CD4-positive, alpha-beta memory T cell (primary cell): Measurements from ENCODE around the gene JMJD8. TPM values are rescaled to one million over a fixed set of nuclear protein-coding genes. Genes with fewer than 3 reads are reported as not detected.
A peak's percentile ranks its signal among the peaks of the same experiment; 100 is the strongest.

Experiments used
- CTCF ChIA-PET: fragments of 350-600 bp; sonication (Branson Sonifier 250); formaldehyde crosslinking; loops from one replicate; lab custom pipeline; 2021; ENCODE audit warnings: inconsistent platforms; ENCODE audit not compliant: partially characterized antibody; lab: Charles Lee
- POLR2A ChIA-PET: fragments of 350-600 bp; sonication (Branson Sonifier 250); formaldehyde crosslinking; loops from one replicate; lab custom pipeline; 2021; ENCODE audit not compliant: partially characterized antibody; lab: Charles Lee
- DNase-seq, 5 donors: peaks; one replicate each; pipeline versions ENCODE4 v3.0.0 to v3.0.0-alpha.2; 2020 to 2022; ENCODE audit warnings: mixed read lengths in 1 of 5
- H3K27ac ChIP-seq: one replicate; pipeline ENCODE4 v1.7.0; 2013; ENCODE audit warnings: low read depth, low read length
- H3K27me3 ChIP-seq: 2 replicates; pipeline ENCODE4 v1.7.0; 2013; ENCODE audit warnings: mild to moderate bottlenecking, low read length, moderate library complexity; ENCODE audit not compliant: insufficient read depth
- H3K36me3 ChIP-seq: 2 replicates; pipeline ENCODE4 v1.7.0; 2013; ENCODE audit warnings: mild to moderate bottlenecking, low read length, moderate library complexity; ENCODE audit not compliant: insufficient read depth
- H3K4me1 ChIP-seq: 2 replicates; pipeline ENCODE4 v1.7.0; 2013; ENCODE audit warnings: mild to moderate bottlenecking, low read length, moderate library complexity; ENCODE audit not compliant: insufficient read depth
- H3K4me3 ChIP-seq, 2 donors: one replicate each; pipeline ENCODE4 v1.7.0; 2013; ENCODE audit warnings: low read length in 2 of 2, mild to moderate bottlenecking in 1 of 2
- H3K9me3 ChIP-seq, 2 donors: one replicate each; pipeline ENCODE4 v1.7.0; 2013; ENCODE audit warnings: low read length in 2 of 2, control low read depth in 1 of 2; ENCODE audit not compliant: control insufficient read depth in 1 of 2
- H3K27ac Mint-ChIP-seq, 7 donors: one replicate each; pipeline ENCODE4 v1.8.0; 2020 to 2021; ENCODE audit warnings: mixed read lengths in 7 of 7, mild to moderate bottlenecking in 6 of 7, inconsistent platforms in 3 of 7, moderate library complexity in 3 of 7
- H3K27me3 Mint-ChIP-seq, 2 donors: one replicate each; pipeline ENCODE4 v1.8.0; 2020 to 2021; ENCODE audit warnings: mixed read lengths in 2 of 2
- H3K36me3 Mint-ChIP-seq, 2 donors: one replicate each; pipeline ENCODE4 v1.8.0; 2020 to 2021; ENCODE audit warnings: mixed read lengths in 2 of 2, inconsistent platforms in 1 of 2, mild to moderate bottlenecking in 1 of 2
- H3K4me1 Mint-ChIP-seq, 4 donors: one replicate each; pipeline ENCODE4 v1.8.0; 2020 to 2021; ENCODE audit warnings: mixed read lengths in 4 of 4, mild to moderate bottlenecking in 1 of 4
- H3K4me3 Mint-ChIP-seq, 8 donors: one replicate each; pipeline ENCODE4 v1.8.0; 2020 to 2021; ENCODE audit warnings: mixed read lengths in 8 of 8, mild to moderate bottlenecking in 7 of 8, moderate library complexity in 6 of 8, inconsistent platforms in 3 of 8
- H3K9me3 Mint-ChIP-seq, 8 donors: one replicate each; pipeline ENCODE4 v1.8.0; 2020 to 2021; ENCODE audit warnings: mixed read lengths in 8 of 8, mild to moderate bottlenecking in 5 of 8, inconsistent platforms in 3 of 8, moderate library complexity in 1 of 8
- intact Hi-C: fragments of 100-400 bp; cut with micrococcal nuclease; formaldehyde crosslinking; loops from one replicate; pipeline ENCODE4 v1.15.1; 2023
- polyA plus RNA-seq, 2 donors: library from polyadenylated mRNA; unstranded; fragments of 300-500 nt; fragmentation: Illumina TruSeq; gene quantifications; one replicate each; pipeline ENCODE4 v1.2.3, GENCODE V29; 2021
- total RNA-seq, 2 experiments: library from RNA; stranded (reverse); gene quantifications; one replicate each; pipeline ENCODE4 v1.2.3, GENCODE V29; 2021

Gene JMJD8
- total and polyA plus RNA-seq, 4 experiments from 2014 or later = 43.9 to 60.3 (median 47.0) TPM

GRCh38 chr16:636206-637080 is 47.7 kb downstream of the JMJD8 start, which contains the start of gene METTL26:
METTL26 (minus strand) TSS chr16:636305; CDS start chr16:636290, 15 bp downstream.
- peak within 1 kb of the TSS; percentile 81 to 86 for H3K4me3 ChIP-seq
- peaks cover 21% of the 10 kb centered on the region for H3K4me1 ChIP-seq
- ChIA-PET CTCF (interaction anchor here (0.6 to 1.6 kb wide), 3 partner anchors 12 to 13 kb away, joined by 3 to 8 read pairs (median 3); no protein-coding TSS in a partner anchor), POLR2A (interaction anchor here (0.6 to 3.5 kb wide), 29 partner anchors 10 to 1632 kb away, joined by 3 to 23 read pairs (median 5); partner anchors contain the start of genes CAPN15, CHTF18, JMJD8 and NHLRC4)
- H3K27me3 ChIP-seq = no peaks in the 10 kb centered on the region
- intact Hi-C loops = loop anchor here (1.0 to 5.0 kb wide), 6 partner anchors 13 to 1336 kb away; partner anchors contain the start of genes RHOT2, TBL3 and WDR90
- H3K9me3 ChIP-seq = no peaks in the 10 kb centered on the region
- H3K9me3 Mint-ChIP-seq = peaks cover 0 to 7% (median 0%) of the 10 kb centered on the region in 8 donors
- H3K36me3 Mint-ChIP-seq = peaks cover 0 to 7% of the 10 kb centered on the region in 2 donors
- peak within 1 kb of the TSS; percentile 76 for H3K27ac ChIP-seq
- peak within 1 kb of the TSS; percentile 94 to 100 (median 99) for H3K27ac Mint-ChIP-seq
- H3K4me3 Mint-ChIP-seq = peak within 1 kb of the TSS; percentile 95 to 100 (median 98)
- no peaks in the 10 kb centered on the region for H3K36me3 ChIP-seq
- DNase-seq = peak; percentile 92 to 95 (median 93)
- H3K4me1 Mint-ChIP-seq = peaks cover 0 to 10% (median 5%) of the 10 kb centered on the region in 4 donors
- H3K27me3 Mint-ChIP-seq = peaks cover 0 to 3% of the 10 kb centered on the region in 2 donors

- H3K36me3 Mint-ChIP-seq = peaks cover 0 to 7% of the 10 kb centered on the region in 2 donors
- H3K27ac ChIP-seq = peak overlapping the region; percentile 76
- peaks cover 0 to 3% of the 10 kb centered on the region in 2 donors for H3K27me3 Mint-ChIP-seq
- POLR2A ChIA-PET = interaction anchor here (0.8 to 3.5 kb wide), 25 partner anchors 10 to 1633 kb away, joined by 3 to 23 read pairs (median 5); partner anchors contain the start of genes CAPN15, CHTF18, NHLRC4 and PIGQ
- intact Hi-C loops = loop anchor here (1.0 to 5.0 kb wide), 6 partner anchors 14 to 1337 kb away; partner anchors contain the start of genes RHOT2, TBL3 and WDR90
- H3K36me3 ChIP-seq = no peaks in the 10 kb centered on the region
- peak overlapping the region in 7 of 8 donors; percentile 26 to 99 (median 57) for H3K4me3 Mint-ChIP-seq
- H3K27ac Mint-ChIP-seq = peak overlapping the region in 1 of 7 donors; percentile 100
- peak overlapping the region; percentile 81 to 86 for H3K4me3 ChIP-seq
- H3K9me3 ChIP-seq = no peaks in the 10 kb centered on the region
- no peaks in the 10 kb centered on the region for H3K27me3 ChIP-seq
- DNase-seq = no peak
- H3K4me1 Mint-ChIP-seq = peaks cover 0 to 10% (median 5%) of the 10 kb centered on the region in 4 donors
- CTCF ChIA-PET = interaction anchor here (1.6 kb wide), 1 partner anchor 12 kb away, joined by 8 read pairs; no protein-coding TSS in a partner anchor
- H3K9me3 Mint-ChIP-seq = peaks cover 0 to 7% (median 0%) of the 10 kb centered on the region in 8 donors
- peaks cover 22% of the 10 kb centered on the region for H3K4me1 ChIP-seq
These were observed 48.4 kb downstream of the JMJD8 start for GRCh38 chr16:635573-636205.

GRCh38 chr16:634996-635395 is 49.1 kb downstream of the JMJD8 start:
- H3K9me3 Mint-ChIP-seq = peaks cover 0 to 7% (median 0%) of the 10 kb centered on the region in 8 donors
- intact Hi-C loops = loop anchor here (5.0 kb wide), 1 partner anchor 1337 kb away; the partner anchor contains the start of gene TBL3
- Histone ChIP-seq H3K27me3 (no peaks in the 10 kb centered on the region), H3K36me3 (no peaks in the 10 kb centered on the region), H3K4me3 (peak overlapping the region in 1 of 2 donors; percentile 86), H3K4me1 (peaks cover 22% of the 10 kb centered on the region), H3K9me3 (no peaks in the 10 kb centered on the region), H3K27ac (peak overlapping the region; percentile 76)
- no peak for DNase-seq
- POLR2A ChIA-PET = no interaction called here
- H3K4me3 Mint-ChIP-seq = peak overlapping the region in 7 of 8 donors; percentile 28 to 71 (median 46)
- peaks cover 0 to 3% of the 10 kb centered on the region in 2 donors for H3K27me3 Mint-ChIP-seq
- CTCF ChIA-PET = no interaction called here
- peaks cover 0 to 10% (median 5%) of the 10 kb centered on the region in 4 donors for H3K4me1 Mint-ChIP-seq
- H3K27ac Mint-ChIP-seq = peak overlapping the region in 2 of 7 donors; percentile 59 to 79
- peaks cover 0 to 7% of the 10 kb centered on the region in 2 donors for H3K36me3 Mint-ChIP-seq

GRCh38 chr16:634051-634670 is 50.0 kb downstream of the JMJD8 start:
- Histone ChIP-seq H3K4me1 (peaks cover 22% of the 10 kb centered on the region), H3K9me3 (no peaks in the 10 kb centered on the region), H3K36me3 (no peaks in the 10 kb centered on the region), H3K4me3 (no peak overlapping the region), H3K27ac (no peak overlapping the region), H3K27me3 (no peaks in the 10 kb centered on the region)
- CTCF ChIA-PET = no interaction called here
- POLR2A ChIA-PET = no interaction called here
- peaks cover 0 to 7% (median 0%) of the 10 kb centered on the region in 8 donors for H3K9me3 Mint-ChIP-seq
- H3K27me3 Mint-ChIP-seq = peaks cover 0 to 3% of the 10 kb centered on the region in 2 donors
- peaks cover 0 to 7% of the 10 kb centered on the region in 2 donors for H3K36me3 Mint-ChIP-seq
- H3K4me1 Mint-ChIP-seq = peaks cover 0 to 10% (median 5%) of the 10 kb centered on the region in 4 donors
- DNase-seq = no peak
- peak overlapping the region in 6 of 8 donors; percentile 5 to 78 (median 45) for H3K4me3 Mint-ChIP-seq
- peak overlapping the region in 4 of 7 donors; percentile 22 to 79 (median 54) for H3K27ac Mint-ChIP-seq
- intact Hi-C loops = no loop called here

GRCh38 chr16:633336-634050 is 50.6 kb downstream of the JMJD8 start:
- Mint-ChIP-seq H3K9me3 (peaks cover 0 to 7% (median 0%) of the 10 kb centered on the region in 8 donors), H3K4me3 (no peak overlapping the region), H3K27me3 (peaks cover 0 to 3% of the 10 kb centered on the region in 2 donors), H3K27ac (no peak overlapping the region), H3K4me1 (peaks cover 0 to 10% (median 5%) of the 10 kb centered on the region in 4 donors), H3K36me3 (peaks cover 0 to 7% of the 10 kb centered on the region in 2 donors)
- POLR2A ChIA-PET = no interaction called here
- Histone ChIP-seq H3K9me3 (no peaks in the 10 kb centered on the region), H3K4me1 (peaks cover 22% of the 10 kb centered on the region), H3K36me3 (no peaks in the 10 kb centered on the region), H3K27ac (no peak overlapping the region), H3K27me3 (no peaks in the 10 kb centered on the region), H3K4me3 (no peak overlapping the region)
- intact Hi-C loops = no loop called here
- CTCF ChIA-PET = no interaction called here
- DNase-seq = no peak
